DND-41 (cell line): ENCODE results near the gene ZNF574.
"Not testable (repeated sequence)": the region's sequence is repeated elsewhere in the genome, so short reads cannot be mapped to it uniquely, and the experiment has no call there.

ENCODE experiments used
- ATAC-seq: fragments of 200-7000 bp; cut with Tn5 transposase; 3 replicates; pipeline ENCODE4 v1.9.1; 2021; ENCODE audit warnings: low read depth; ENCODE audit not compliant: insufficient read depth
- DNase-seq: peaks from one replicate; pipeline ENCODE4 v3.0.0-alpha.2; 2020
- H2AFZ ChIP-seq: 2 replicates; pipeline ENCODE4 v1.6.0; 2012; ENCODE audit warnings: low read depth, low read length
- H3K27ac ChIP-seq: 2 replicates; pipeline ENCODE4 v1.5.1; 2012; ENCODE audit warnings: low read length, inconsistent platforms
- H3K27me3 ChIP-seq: fragments of 200-600 bp; sonication (generic); 2 replicates; pipeline ENCODE4 v1.6.0; 2012; ENCODE audit warnings: low read length, mild to moderate bottlenecking, inconsistent platforms; ENCODE audit not compliant: insufficient read depth, poor library complexity
- H3K36me3 ChIP-seq: 2 replicates; pipeline ENCODE4 v1.5.1; 2012; ENCODE audit warnings: low read length, inconsistent platforms; ENCODE audit not compliant: insufficient read depth
- H3K4me1 ChIP-seq: 2 replicates; pipeline ENCODE4 v1.5.1; 2012; ENCODE audit warnings: mild to moderate bottlenecking, low read length; ENCODE audit not compliant: insufficient read depth
- H3K4me2 ChIP-seq: 2 replicates; pipeline ENCODE4 v1.6.0; 2012; ENCODE audit warnings: mild to moderate bottlenecking, moderate library complexity, low read length, inconsistent platforms; ENCODE audit not compliant: insufficient read depth
- H3K4me3 ChIP-seq, 2 experiments: fragments of 200-600 bp in 1 of 2; shearing (Covaris generic) in 1 of 2; 2 replicates each; pipeline ENCODE4 v1.5.1; 2012 to 2016; ENCODE audit warnings: inconsistent platforms in 2 of 2, low read length in 2 of 2, mild to moderate bottlenecking in 2 of 2, low read depth in 1 of 2, moderate library complexity in 1 of 2
- H3K79me2 ChIP-seq: 2 replicates; pipeline ENCODE4 v1.6.0; 2012; ENCODE audit warnings: low read length, inconsistent platforms; ENCODE audit not compliant: insufficient read depth
- H3K9ac ChIP-seq: 2 replicates; pipeline ENCODE4 v1.6.0; 2012; ENCODE audit warnings: low read depth, mild to moderate bottlenecking, inconsistent platforms, low read length, moderate library complexity
- H3K9me3 ChIP-seq: 2 replicates; pipeline ENCODE4 v1.5.1; 2012; ENCODE audit warnings: low read length, moderate library complexity, mild to moderate bottlenecking, inconsistent platforms; ENCODE audit not compliant: insufficient read depth, severe bottlenecking
- H4K20me1 ChIP-seq: 2 replicates; pipeline ENCODE4 v1.6.0; 2012; ENCODE audit warnings: low read length; ENCODE audit not compliant: insufficient read depth
- EZH2 ChIP-seq: IDR thresholded peaks from 3 replicates; pipeline ENCODE4 v1.6.1; 2012; ENCODE audit warnings: borderline replicate concordance, low read depth, mild to moderate bottlenecking, moderate library complexity, low read length, inconsistent platforms; ENCODE audit not compliant: severe bottlenecking
- TF ChIP-seq, protein P1 (sequence below): IDR thresholded peaks from 2 replicates; pipeline ENCODE4 v1.5.1; 2012; ENCODE audit warnings: borderline replicate concordance, low read length, moderate library complexity, mild to moderate bottlenecking; ENCODE audit not compliant: poor library complexity, severe bottlenecking; ENCODE audit errors: extremely low read depth

ZNF574 gene

GRCh38 chr19:42037649-42038048, 38.3 kb upstream of the ZNF574 start:
- Histone ChIP-seq H3K9me3 (no peaks in the 10 kb centered on the region), H3K27me3 (no peaks in the 10 kb centered on the region), H4K20me1 (no peaks in the 10 kb centered on the region), H3K4me3 (no peak overlapping the region), H3K27ac (no peak overlapping the region), H3K4me2 (no peak overlapping the region), H3K9ac (no peak overlapping the region), H3K36me3 (no peaks in the 10 kb centered on the region), H3K79me2 (no peaks in the 10 kb centered on the region), H2AFZ (no peak overlapping the region), H3K4me1 (peaks cover 9% of the 10 kb centered on the region)
- DNase-seq (no peak), ATAC-seq (no peak)
- no peak for TF ChIP-seq EZH2
- TF ChIP-seq, protein P1, sequence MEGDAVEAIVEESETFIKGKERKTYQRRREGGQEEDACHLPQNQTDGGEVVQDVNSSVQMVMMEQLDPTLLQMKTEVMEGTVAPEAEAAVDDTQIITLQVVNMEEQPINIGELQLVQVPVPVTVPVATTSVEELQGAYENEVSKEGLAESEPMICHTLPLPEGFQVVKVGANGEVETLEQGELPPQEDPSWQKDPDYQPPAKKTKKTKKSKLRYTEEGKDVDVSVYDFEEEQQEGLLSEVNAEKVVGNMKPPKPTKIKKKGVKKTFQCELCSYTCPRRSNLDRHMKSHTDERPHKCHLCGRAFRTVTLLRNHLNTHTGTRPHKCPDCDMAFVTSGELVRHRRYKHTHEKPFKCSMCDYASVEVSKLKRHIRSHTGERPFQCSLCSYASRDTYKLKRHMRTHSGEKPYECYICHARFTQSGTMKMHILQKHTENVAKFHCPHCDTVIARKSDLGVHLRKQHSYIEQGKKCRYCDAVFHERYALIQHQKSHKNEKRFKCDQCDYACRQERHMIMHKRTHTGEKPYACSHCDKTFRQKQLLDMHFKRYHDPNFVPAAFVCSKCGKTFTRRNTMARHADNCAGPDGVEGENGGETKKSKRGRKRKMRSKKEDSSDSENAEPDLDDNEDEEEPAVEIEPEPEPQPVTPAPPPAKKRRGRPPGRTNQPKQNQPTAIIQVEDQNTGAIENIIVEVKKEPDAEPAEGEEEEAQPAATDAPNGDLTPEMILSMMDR: no peak

- Histone ChIP-seq H2AFZ (no peak overlapping the region), H3K27me3 (no peaks in the 10 kb centered on the region), H3K36me3 (no peaks in the 10 kb centered on the region), H4K20me1 (no peaks in the 10 kb centered on the region), H3K79me2 (no peaks in the 10 kb centered on the region), H3K27ac (no peak overlapping the region), H3K9ac (no peak overlapping the region), H3K4me1 (peaks cover 9% of the 10 kb centered on the region), H3K4me3 (no peak overlapping the region), H3K4me2 (no peak overlapping the region), H3K9me3 (no peaks in the 10 kb centered on the region)
- ATAC-seq (no peak), DNase-seq (no peak)
- TF ChIP-seq, protein P1: no peak
- no peak for TF ChIP-seq EZH2
Observed at GRCh38 chr19:42038666-42039065, 37.3 kb upstream of the ZNF574 start.

DNA sequence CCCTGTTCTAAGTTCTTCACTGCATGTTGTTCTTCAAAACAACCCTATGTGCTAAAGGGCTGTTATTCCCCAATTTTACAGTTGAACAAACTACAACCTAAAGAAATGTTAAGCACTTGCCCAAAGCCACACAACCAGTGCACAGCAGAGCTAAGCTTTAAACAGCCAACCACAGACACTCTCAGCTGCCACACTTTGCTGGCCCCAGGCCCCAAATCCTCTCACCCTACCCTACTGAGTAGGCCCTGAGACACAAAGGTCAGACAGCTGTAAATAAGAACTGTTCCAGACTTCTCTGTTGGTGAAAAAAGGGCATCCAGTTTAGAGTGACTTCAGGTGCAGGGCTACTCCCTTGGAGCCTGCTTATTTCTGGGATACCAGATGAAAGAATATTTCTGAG, 35.9 kb upstream of the ZNF574 start:
- ATAC-seq (no peak), DNase-seq (no peak)
- Histone ChIP-seq H3K9me3 (no peaks in the 10 kb centered on the region), H3K27me3 (peaks cover 3% of the 10 kb centered on the region), H3K4me3 (no peak overlapping the region), H3K27ac (no peak overlapping the region), H2AFZ (no peak overlapping the region), H3K4me2 (no peak overlapping the region), H3K4me1 (peaks cover 1% of the 10 kb centered on the region; the same call in 1 of the 2 replicates), H3K36me3 (no peaks in the 10 kb centered on the region), H4K20me1 (no peaks in the 10 kb centered on the region), H3K9ac (no peak overlapping the region), H3K79me2 (no peaks in the 10 kb centered on the region)
- TF ChIP-seq, protein P1: no peak
- no peak for TF ChIP-seq EZH2

- H3K4me1 ChIP-seq, H4K20me1 ChIP-seq, H3K9me3 ChIP-seq, ATAC-seq, H3K27ac ChIP-seq, H3K9ac ChIP-seq, H3K4me2 ChIP-seq, H3K79me2 ChIP-seq, H3K27me3 ChIP-seq, H3K4me3 ChIP-seq, H2AFZ ChIP-seq, DNase-seq, H3K36me3 ChIP-seq: not testable (repeated sequence)
Observed at GRCh38 chr19:42040491-42040890, 35.5 kb upstream of the ZNF574 start.
